Lung (tissue), 12 donors: ENCODE measurements around the gene EVC2. TPM values are rescaled to one million over a fixed set of nuclear protein-coding genes. Genes with fewer than 3 reads are reported as not detected.

Source experiments
- ATAC-seq: fragments of 200-7000 bp; cut with Tn5 transposase; one replicate; pipeline ENCODE4 v1.9.1; 2020; ENCODE audit warnings: moderate number of reproducible peaks; ENCODE audit not compliant: insufficient read depth, low FRiP score
- DNase-seq, 3 donors: peaks; one replicate each; pipeline ENCODE4 v3.0.0-alpha.2; 2013 to 2017
- H3K27ac ChIP-seq, 2 donors: one replicate each; pipeline ENCODE4 v1.5.1; 2013; ENCODE audit warnings: mild to moderate bottlenecking in 2 of 2, moderate library complexity in 2 of 2, control low read depth in 1 of 2, inconsistent platforms in 1 of 2, low read depth in 1 of 2, low read length in 1 of 2
- H3K27me3 ChIP-seq, 3 donors: one replicate each; pipeline ENCODE4 v1.5.1; 2013; ENCODE audit warnings: low read length in 2 of 3; ENCODE audit not compliant: control insufficient read depth in 3 of 3, insufficient read depth in 3 of 3
- H3K36me3 ChIP-seq, 4 donors: one replicate each; pipeline ENCODE4 v1.5.1; 2013; ENCODE audit warnings: low read length in 4 of 4, mild to moderate bottlenecking in 1 of 4, moderate library complexity in 1 of 4; ENCODE audit not compliant: control insufficient read depth in 4 of 4, insufficient read depth in 4 of 4
- H3K4me1 ChIP-seq, 5 donors: one replicate each; pipeline ENCODE4 v1.5.1; 2013; ENCODE audit warnings: low read length in 5 of 5, mild to moderate bottlenecking in 2 of 5, moderate library complexity in 1 of 5; ENCODE audit not compliant: control insufficient read depth in 5 of 5, insufficient read depth in 5 of 5
- H3K4me3 ChIP-seq: one replicate; pipeline ENCODE4 v1.5.1; 2013; ENCODE audit warnings: mild to moderate bottlenecking, control low read depth, moderate library complexity
- H3K9ac ChIP-seq, 2 donors: one replicate each; pipeline ENCODE4 v1.5.1; 2013; ENCODE audit warnings: low read length in 2 of 2, control low read depth in 1 of 2; ENCODE audit not compliant: insufficient read depth in 1 of 2
- H3K9me3 ChIP-seq, 4 donors: one replicate each; pipeline ENCODE4 v1.5.1; 2013; ENCODE audit warnings: low read length in 3 of 4, mild to moderate bottlenecking in 1 of 4, moderate library complexity in 1 of 4; ENCODE audit not compliant: control insufficient read depth in 4 of 4, insufficient read depth in 3 of 4
- CTCF ChIP-seq: IDR thresholded peaks from 2 replicates; pipeline ENCODE4 v1.5.1; 2012; ENCODE audit warnings: mild to moderate bottlenecking; ENCODE audit errors: control extremely low read depth, extremely low read depth
- WGBS, 2 donors: extraction: QIAGEN DNeasy Blood & Tissue Kit; methylation state at CpG; one replicate each; pipeline ENCODE4 v1.1.7; 2013; 5-methylcytosine and 5-hydroxymethylcytosine counted together
- polyA plus RNA-seq, 2 donors: library from polyadenylated mRNA; stranded (reverse); fragments of 200-250 nt; gene quantifications; one replicate each; pipeline ENCODE4 v1.2.1, GENCODE V29; 2013
- total RNA-seq, 2 donors: library from RNA; depleted of rRNA in 1 of 2; stranded (reverse); fragments of >200 nt in 1 of 2; gene quantifications; one replicate each; pipeline ENCODE4 v1.2.1, GENCODE V29; 2014 to 2021
- donor health status: control.
- donor health status: control.
- donor health status: Bipolar disorder and iron deficiency.
- donor health status: healthy.
- donor health status: DM: yes; HTN: yes; CAD: no.

Gene EVC2
- total and polyA plus RNA-seq, 4 donors: 1.5 to 11.9 (median 3.1) TPM

GRCh38 chr4:5574386-5574785, 134.0 kb downstream of the EVC2 start:
- no peak overlapping the region for H3K9ac ChIP-seq
- no peak for TF ChIP-seq CTCF
- H3K4me3 ChIP-seq: no peak overlapping the region
- H3K27ac ChIP-seq: no peak overlapping the region
- H3K27me3 ChIP-seq: no peaks in the 10 kb centered on the region
- H3K9me3 ChIP-seq: no peaks in the 10 kb centered on the region
- DNase-seq (no peak), ATAC-seq (no peak)
- 88% methylated on average over 5 of the region's 5 CpGs for WGBS, 2 donors
- no peaks in the 10 kb centered on the region for H3K4me1 ChIP-seq
- peaks cover 0 to 21% (median 8%) of the 10 kb centered on the region in 4 donors for H3K36me3 ChIP-seq

GRCh38 chr4:5573965-5574364, 134.4 kb downstream of the EVC2 start:
- no peak for TF ChIP-seq CTCF
- Histone ChIP-seq H3K27ac (no peak overlapping the region), H3K4me1 (no peaks in the 10 kb centered on the region), H3K36me3 (peaks cover 0 to 21% (median 9%) of the 10 kb centered on the region in 4 donors), H3K9ac (no peak overlapping the region), H3K9me3 (no peaks in the 10 kb centered on the region), H3K27me3 (no peaks in the 10 kb centered on the region), H3K4me3 (no peak overlapping the region)
- no peak for ATAC-seq
- no peak for DNase-seq
- 67 to 69% methylated on average over 8 of the region's 8 CpGs for WGBS, 2 donors

- Histone ChIP-seq H3K27ac (no peak overlapping the region), H3K9me3 (no peaks in the 10 kb centered on the region), H3K36me3 (peaks cover 0 to 21% (median 15%) of the 10 kb centered on the region in 4 donors), H3K4me1 (no peaks in the 10 kb centered on the region), H3K9ac (no peak overlapping the region), H3K4me3 (no peak overlapping the region), H3K27me3 (no peaks in the 10 kb centered on the region)
- WGBS, 2 donors: 94 to 96% methylated on average over 5 of the region's 5 CpGs
- ATAC-seq (no peak), DNase-seq (no peak)
- no peak for TF ChIP-seq CTCF
Measured at GRCh38 chr4:5572751-5573150, 135.6 kb downstream of the EVC2 start.

GRCh38 chr4:5572114-5572513, 136.2 kb downstream of the EVC2 start:
- Histone ChIP-seq H3K9me3 (no peaks in the 10 kb centered on the region), H3K27me3 (no peaks in the 10 kb centered on the region), H3K36me3 (peaks cover 0 to 21% (median 15%) of the 10 kb centered on the region in 4 donors), H3K9ac (no peak overlapping the region), H3K4me3 (no peak overlapping the region), H3K4me1 (no peaks in the 10 kb centered on the region), H3K27ac (no peak overlapping the region)
- TF ChIP-seq CTCF: no peak
- 70 to 78% methylated on average over 2 of the region's 2 CpGs for WGBS, 2 donors
- ATAC-seq (no peak), DNase-seq (no peak)
